Breast epithelium (tissue), 4 donors: ENCODE data around the gene CARD14. TPM values are rescaled to one million over a fixed set of nuclear protein-coding genes. Genes with fewer than 3 reads are reported as not detected.
"Not testable (repeated sequence)": the region's sequence is repeated elsewhere in the genome, so short reads cannot be mapped to it uniquely, and the experiment has no call there.

Experiments
- DNase-seq, 2 donors: peaks; one replicate each; pipeline ENCODE4 v3.0.0-alpha.2; 2019; ENCODE audit warnings: low spot score in 2 of 2
- H3K27ac ChIP-seq, 2 donors: fragments of 200-600 bp; sonication (generic) in 1 of 2; one replicate each; pipeline ENCODE4 v1.5.1; 2016 to 2019; ENCODE audit warnings: mild to moderate bottlenecking in 1 of 2
- H3K27me3 ChIP-seq, 2 donors: fragments of 200-600 bp; sonication (generic) in 1 of 2; one replicate each; pipeline versions ENCODE4 v1.5.1 to v1.6.0; 2017 to 2019; ENCODE audit warnings: control low read depth in 1 of 2, mild to moderate bottlenecking in 1 of 2
- H3K36me3 ChIP-seq: fragments of 200-600 bp; one replicate; pipeline ENCODE4 v1.5.1; 2019
- H3K4me1 ChIP-seq, 2 donors: fragments of 200-600 bp; sonication (generic); one replicate each; pipeline ENCODE4 v1.5.1; 2016 to 2019; ENCODE audit warnings: control low read depth in 1 of 2
- H3K4me3 ChIP-seq, 3 donors: fragments of 200-600 bp; sonication (generic); 1 replicate in 2 of 3; 2 replicates in 1 of 3; pipeline ENCODE4 v1.5.1; 2016 to 2019; ENCODE audit warnings: mild to moderate bottlenecking in 3 of 3, moderate library complexity in 2 of 3
- H3K9me3 ChIP-seq, 2 donors: fragments of 200-600 bp; sonication (generic) in 1 of 2; one replicate each; pipeline ENCODE4 v1.5.1; 2016 to 2019; ENCODE audit warnings: control low read depth in 1 of 2
- POLR2A ChIP-seq: fragments of 450-650 bp; IDR thresholded peaks from one replicate; pipeline ENCODE4 v1.6.1; 2016; ENCODE audit warnings: antibody characterized with exemption, mild to moderate bottlenecking, moderate library complexity
- POLR2AphosphoS5 ChIP-seq, 3 donors: sonication (generic); formaldehyde crosslinking; IDR thresholded peaks; one replicate each; pipeline ENCODE4 v1.6.1; 2017; ENCODE audit warnings: antibody characterized with exemption in 3 of 3
- intact Hi-C: fragments of 100-400 bp; cut with DNase I; formaldehyde crosslinking; loops from one replicate; pipeline ENCODE4 v1.15.1; 2023; ENCODE audit warnings: low total_unique reads
- total RNA-seq, 3 donors: library from RNA; depleted of rRNA; stranded (reverse); fragments of >200 nt; gene quantifications; one replicate each; pipeline ENCODE4 v1.1.0, GENCODE V29; 2016
- TF ChIP-seq, protein P1 (sequence below), 3 donors: fragments of 450-650 bp; IDR thresholded peaks; one replicate each; pipeline ENCODE4 v1.5.1; 2016 to 2017; ENCODE audit warnings: antibody characterized with exemption in 3 of 3, mild to moderate bottlenecking in 3 of 3, moderate library complexity in 3 of 3

Gene CARD14
- total RNA-seq, 3 donors from 2014 or later: 0.32 to 13.8 (median 9.4) TPM

DNA sequence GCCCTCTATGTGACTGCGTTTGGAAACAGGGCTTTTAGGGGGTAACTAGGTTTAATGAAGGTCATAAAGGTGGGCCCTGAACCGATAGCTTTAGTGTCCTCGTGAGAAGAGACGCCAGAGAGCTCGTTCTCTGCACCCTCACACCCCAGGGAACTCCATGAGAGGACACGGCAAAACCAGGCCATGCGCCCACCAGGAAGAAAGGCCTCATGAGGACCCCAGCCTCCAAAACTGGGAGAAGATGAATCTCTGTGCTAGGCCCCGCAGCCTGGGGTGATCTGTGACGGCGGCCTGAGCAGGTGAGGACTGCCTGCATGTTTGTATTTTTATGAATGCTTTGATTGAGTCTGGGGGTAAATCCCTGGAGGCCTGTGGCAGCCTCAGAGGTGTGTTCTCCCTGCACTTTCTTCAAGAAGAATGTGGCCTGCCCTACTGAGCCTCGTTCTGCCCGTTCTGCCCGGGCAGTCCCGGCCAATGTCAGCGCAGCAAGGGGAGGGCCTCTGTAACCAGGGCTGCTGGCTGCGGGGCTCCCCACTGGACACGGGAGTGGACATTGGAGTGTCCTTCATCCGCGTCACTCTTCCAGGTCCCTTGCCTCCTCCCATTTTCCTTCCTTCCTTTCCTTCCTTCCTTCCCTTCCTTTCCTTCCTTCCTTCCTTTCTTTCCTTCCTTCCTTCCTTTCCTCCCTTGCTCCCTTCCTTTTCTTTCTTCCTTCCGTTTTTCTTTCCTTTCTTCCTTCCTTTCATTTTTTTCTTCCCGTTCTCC lies 84.0 kb downstream of the CARD14 start:
- peak overlapping the region; percentile 72 to 87 for H3K27ac ChIP-seq
- intact Hi-C loops: loop anchor here (10.0 kb wide), 1 partner anchor 59 kb away; no protein-coding TSS in a partner anchor

DNA sequence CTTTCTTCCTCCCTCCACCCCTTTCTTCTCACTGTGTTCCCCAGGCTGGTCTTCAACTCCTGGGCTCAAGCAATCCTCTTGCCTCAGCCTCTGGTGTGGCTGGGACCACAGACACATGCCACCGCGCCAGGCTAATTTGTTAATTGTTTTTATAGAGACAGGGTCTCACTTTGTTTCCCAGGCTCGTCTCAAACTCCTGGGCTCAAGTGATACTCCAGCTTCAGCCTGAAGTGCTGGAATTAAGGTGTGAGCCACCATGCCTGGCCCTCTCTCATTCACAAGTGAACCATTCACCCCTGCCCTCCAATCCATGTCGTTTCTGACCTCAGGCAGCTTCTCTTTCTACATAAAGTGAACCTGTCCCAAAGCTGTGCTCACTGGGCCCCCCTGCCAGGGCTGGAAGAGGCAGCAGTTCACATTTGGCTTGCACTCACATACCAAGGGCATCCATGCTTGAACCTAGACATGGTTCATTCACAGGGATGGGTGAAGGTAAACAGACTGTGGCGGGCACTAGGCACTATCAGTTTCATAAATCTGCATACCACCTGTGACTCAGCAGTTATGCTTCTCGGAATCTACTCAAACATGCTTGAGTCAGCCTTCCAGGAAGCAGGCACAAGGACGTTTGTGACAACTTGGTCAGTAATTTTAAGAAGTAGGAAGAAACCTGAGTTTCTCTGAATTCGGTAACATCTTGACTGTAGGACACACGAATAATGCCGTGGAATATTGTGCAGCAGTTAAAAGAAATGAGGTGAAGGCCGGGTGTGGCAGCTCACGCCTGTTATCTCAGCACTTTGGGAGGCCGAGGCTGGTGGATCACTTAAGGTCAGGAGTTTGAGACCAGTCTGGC lies 84.8 kb downstream of the CARD14 start:
- H3K4me1 ChIP-seq: peaks cover 0 to 5% of the 10 kb centered on the region in 2 donors
- H3K9me3 ChIP-seq: no peaks in the 10 kb centered on the region
- peak in 1 of 2 donors; percentile 51 for DNase-seq
- intact Hi-C loops: loop anchor here (10.0 kb wide), 1 partner anchor 60 kb away; no protein-coding TSS in a partner anchor
- no peaks in the 10 kb centered on the region for H3K36me3 ChIP-seq
- no peak overlapping the region for H3K4me3 ChIP-seq
- H3K27me3 ChIP-seq: no peaks in the 10 kb centered on the region
- no peak for TF ChIP-seq POLR2A
- TF ChIP-seq, protein P1, sequence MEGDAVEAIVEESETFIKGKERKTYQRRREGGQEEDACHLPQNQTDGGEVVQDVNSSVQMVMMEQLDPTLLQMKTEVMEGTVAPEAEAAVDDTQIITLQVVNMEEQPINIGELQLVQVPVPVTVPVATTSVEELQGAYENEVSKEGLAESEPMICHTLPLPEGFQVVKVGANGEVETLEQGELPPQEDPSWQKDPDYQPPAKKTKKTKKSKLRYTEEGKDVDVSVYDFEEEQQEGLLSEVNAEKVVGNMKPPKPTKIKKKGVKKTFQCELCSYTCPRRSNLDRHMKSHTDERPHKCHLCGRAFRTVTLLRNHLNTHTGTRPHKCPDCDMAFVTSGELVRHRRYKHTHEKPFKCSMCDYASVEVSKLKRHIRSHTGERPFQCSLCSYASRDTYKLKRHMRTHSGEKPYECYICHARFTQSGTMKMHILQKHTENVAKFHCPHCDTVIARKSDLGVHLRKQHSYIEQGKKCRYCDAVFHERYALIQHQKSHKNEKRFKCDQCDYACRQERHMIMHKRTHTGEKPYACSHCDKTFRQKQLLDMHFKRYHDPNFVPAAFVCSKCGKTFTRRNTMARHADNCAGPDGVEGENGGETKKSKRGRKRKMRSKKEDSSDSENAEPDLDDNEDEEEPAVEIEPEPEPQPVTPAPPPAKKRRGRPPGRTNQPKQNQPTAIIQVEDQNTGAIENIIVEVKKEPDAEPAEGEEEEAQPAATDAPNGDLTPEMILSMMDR (IDR thresholded peaks at IDR 0.05): no peak
- TF ChIP-seq POLR2AphosphoS5 (IDR thresholded peaks at IDR 0.05): peak; percentile 48 to 70 (median 70)
- H3K27ac ChIP-seq: peak overlapping the region; percentile 72 to 87

More for the DNA sequence above, 84.0 kb downstream of the CARD14 start:
- Histone ChIP-seq H3K4me1 (peaks cover 0 to 5% of the 10 kb centered on the region in 2 donors), H3K9me3 (no peaks in the 10 kb centered on the region), H3K4me3 (no peak overlapping the region), H3K27me3 (no peaks in the 10 kb centered on the region), H3K36me3 (no peaks in the 10 kb centered on the region)
- no peak for DNase-seq
- TF ChIP-seq POLR2AphosphoS5 (IDR thresholded peaks at IDR 0.05): no peak
- TF ChIP-seq, protein P1 (IDR thresholded peaks at IDR 0.05): no peak
- TF ChIP-seq POLR2A: no peak

DNA sequence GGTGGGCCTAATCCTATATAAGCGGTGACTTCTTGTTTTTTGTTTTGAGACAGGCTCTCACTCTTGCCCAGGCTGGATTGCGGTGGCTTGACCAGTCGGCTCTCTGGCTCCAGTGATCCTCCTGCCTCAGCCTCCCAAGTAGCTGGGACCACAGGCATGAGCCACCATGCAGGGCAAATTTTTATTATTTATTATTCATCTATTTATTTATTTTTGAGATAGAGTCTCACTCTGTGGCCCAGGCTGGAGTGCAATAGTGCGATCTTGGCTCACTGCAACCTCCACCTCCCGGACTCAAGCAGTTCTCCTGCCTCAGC lies 86.2 kb downstream of the CARD14 start:
- Histone ChIP-seq H3K4me3 (no peak overlapping the region), H3K27me3 (no peaks in the 10 kb centered on the region), H3K36me3 (no peaks in the 10 kb centered on the region), H3K27ac (peak overlapping the region; percentile 72 to 87), H3K4me1 (peaks cover 0 to 9% of the 10 kb centered on the region in 2 donors), H3K9me3 (no peaks in the 10 kb centered on the region)
- no peak for DNase-seq
- no peak for TF ChIP-seq POLR2AphosphoS5 (IDR thresholded peaks at IDR 0.05)
- TF ChIP-seq POLR2A: no peak
- TF ChIP-seq, protein P1 (IDR thresholded peaks at IDR 0.05): no peak
- intact Hi-C loops: loop anchor here (10.0 kb wide), 1 partner anchor 61 kb away; no protein-coding TSS in a partner anchor

DNA sequence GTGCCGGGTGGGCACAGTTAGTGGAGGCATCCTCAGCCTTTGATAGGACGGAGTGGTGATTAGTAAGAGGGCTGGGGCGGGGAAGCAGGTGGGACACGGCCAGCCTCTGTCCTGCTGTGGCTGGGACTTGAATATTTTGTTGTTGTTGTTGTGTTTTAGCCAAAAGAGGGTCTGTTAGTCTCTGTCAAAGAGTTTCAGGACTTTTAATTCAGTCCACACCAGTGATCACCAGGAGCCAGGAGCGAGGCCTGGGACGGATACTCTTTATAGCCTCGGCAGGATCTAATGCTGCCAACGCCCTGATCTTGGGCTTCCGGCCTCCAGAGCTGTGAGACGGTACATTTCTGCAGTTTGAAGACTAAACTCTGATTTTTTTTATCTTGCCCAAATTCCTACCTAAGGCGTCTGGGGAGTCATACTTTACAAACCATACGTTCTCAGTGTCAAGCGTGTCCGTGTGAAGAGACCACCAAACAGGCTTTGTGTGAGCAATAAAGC lies 87.9 kb downstream of the CARD14 start:
- peaks cover 6 to 9% of the 10 kb centered on the region in 2 donors for H3K4me1 ChIP-seq
- intact Hi-C loops: loop anchor here (10.0 kb wide), 1 partner anchor 63 kb away; no protein-coding TSS in a partner anchor
- no peaks in the 10 kb centered on the region for H3K9me3 ChIP-seq
- peak overlapping the region in 1 of 2 donors; percentile 43 for H3K27ac ChIP-seq
- TF ChIP-seq, protein P1 (IDR thresholded peaks at IDR 0.05): no peak
- TF ChIP-seq POLR2AphosphoS5 (IDR thresholded peaks at IDR 0.05) (no peak), POLR2A (no peak)
- H3K36me3 ChIP-seq: no peaks in the 10 kb centered on the region
- no peak for DNase-seq
- H3K4me3 ChIP-seq: no peak overlapping the region
- H3K27me3 ChIP-seq: no peaks in the 10 kb centered on the region

DNA sequence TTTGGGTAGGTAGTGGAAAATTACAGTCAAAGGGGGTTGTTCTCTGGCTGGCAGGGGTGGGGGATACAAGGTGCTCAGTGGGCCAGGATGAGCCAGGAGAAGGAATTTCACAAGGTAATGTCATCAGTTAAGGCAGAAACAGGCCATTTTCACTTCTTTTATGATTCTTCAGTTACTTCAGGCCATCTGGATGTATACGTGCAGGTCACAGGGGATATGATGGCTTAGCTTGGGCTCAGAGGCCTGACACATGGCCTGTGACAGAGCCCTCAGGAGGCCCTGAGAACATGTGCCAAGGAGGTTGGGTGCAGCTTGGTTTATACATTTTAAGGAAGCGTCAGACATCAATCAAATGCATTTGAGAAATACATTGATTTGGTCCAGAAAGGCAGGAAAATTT lies 88.5 kb downstream of the CARD14 start:
- not testable (repeated sequence) for H3K27ac ChIP-seq, H3K36me3 ChIP-seq, H3K27me3 ChIP-seq, H3K4me3 ChIP-seq, DNase-seq, H3K9me3 ChIP-seq
- H3K4me1 ChIP-seq: peaks cover 11 to 14% of the 10 kb centered on the region in 2 donors
- intact Hi-C loops: loop anchor here (10.0 kb wide), 1 partner anchor 63 kb away; no protein-coding TSS in a partner anchor

Other genes starting within 250 kb of the CARD14 start
- 10 to 100 TPM; 27.1 to 92.2 (median 32.8) TPM for gene TBC1D16, start 134.2 kb upstream of the CARD14 start, total RNA-seq
- gene CCDC40, start 133.4 kb upstream of the CARD14 start, total RNA-seq: 10 to 100 TPM in 2 of 3 donors, 1 to 10 TPM in 1; 7.4 to 11.8 (median 11.6) TPM
- gene GAA, start 68.4 kb upstream of the CARD14 start, total RNA-seq: 10 to 100 TPM; 40.6 to 80.3 (median 56.5) TPM
- gene EIF4A3, start 22.9 kb upstream of the CARD14 start, total RNA-seq: 10 to 100 TPM; 46.2 to 93.1 (median 67.9) TPM
- gene SGSH, start 50.3 kb downstream of the CARD14 start, total RNA-seq: 10 to 100 TPM; 28.3 to 38.1 (median 32.1) TPM
- gene SLC26A11, start 50.4 kb downstream of the CARD14 start, total RNA-seq: 10 to 100 TPM; 12.0 to 20.6 (median 19.0) TPM
- 100 to 1,000 TPM in 2 of 3 donors, 10 to 100 TPM in 1; 96.0 to 111 (median 101) TPM for gene RNF213, start 90.8 kb downstream of the CARD14 start, total RNA-seq
- 10 to 100 TPM; 13.8 to 17.0 (median 16.7) TPM for gene ENDOV, start 245.1 kb downstream of the CARD14 start, total RNA-seq